ENCODE results near the gene PRLR.

PRLR gene

DNA sequence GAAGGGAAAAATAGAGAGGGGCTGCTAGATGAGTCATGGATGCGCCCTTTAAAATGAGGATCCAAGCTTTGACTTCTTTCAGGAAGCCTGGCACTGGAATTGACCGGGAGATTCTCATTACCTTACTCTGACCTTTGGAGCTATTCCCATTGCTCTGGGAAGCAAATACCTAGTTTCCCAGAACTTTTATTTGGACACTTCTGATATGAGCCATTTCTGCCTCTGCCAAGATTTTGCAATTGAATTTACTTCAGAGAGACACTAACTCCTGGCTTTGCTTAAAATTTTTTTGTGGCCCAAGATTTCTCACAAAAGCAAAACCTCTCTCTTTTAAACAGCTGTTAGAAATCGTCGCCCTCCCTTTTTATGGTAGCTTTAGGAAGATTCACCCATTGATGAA is 166.9 kb downstream of the PRLR start:
- Mint-ChIP-seq H3K36me3 (ENCODE audit: low read depth) (peaks cover 4% of the 10 kb centered on the region), H3K4me1 (peaks cover 22% of the 10 kb centered on the region), H3K27ac (peak overlapping the region in 1 of 3 experiments; percentile 3), H3K4me3 (no peak overlapping the region), H3K9me3 (no peaks in the 10 kb centered on the region), H3K27me3 (ENCODE audit: low read depth) (no peaks in the 10 kb centered on the region)
- TF ChIP-seq, protein P1, sequence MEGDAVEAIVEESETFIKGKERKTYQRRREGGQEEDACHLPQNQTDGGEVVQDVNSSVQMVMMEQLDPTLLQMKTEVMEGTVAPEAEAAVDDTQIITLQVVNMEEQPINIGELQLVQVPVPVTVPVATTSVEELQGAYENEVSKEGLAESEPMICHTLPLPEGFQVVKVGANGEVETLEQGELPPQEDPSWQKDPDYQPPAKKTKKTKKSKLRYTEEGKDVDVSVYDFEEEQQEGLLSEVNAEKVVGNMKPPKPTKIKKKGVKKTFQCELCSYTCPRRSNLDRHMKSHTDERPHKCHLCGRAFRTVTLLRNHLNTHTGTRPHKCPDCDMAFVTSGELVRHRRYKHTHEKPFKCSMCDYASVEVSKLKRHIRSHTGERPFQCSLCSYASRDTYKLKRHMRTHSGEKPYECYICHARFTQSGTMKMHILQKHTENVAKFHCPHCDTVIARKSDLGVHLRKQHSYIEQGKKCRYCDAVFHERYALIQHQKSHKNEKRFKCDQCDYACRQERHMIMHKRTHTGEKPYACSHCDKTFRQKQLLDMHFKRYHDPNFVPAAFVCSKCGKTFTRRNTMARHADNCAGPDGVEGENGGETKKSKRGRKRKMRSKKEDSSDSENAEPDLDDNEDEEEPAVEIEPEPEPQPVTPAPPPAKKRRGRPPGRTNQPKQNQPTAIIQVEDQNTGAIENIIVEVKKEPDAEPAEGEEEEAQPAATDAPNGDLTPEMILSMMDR (IDR thresholded peaks at IDR 0.05; ENCODE audit: unreplicated experiment in 3 of 3): no peak

DNA sequence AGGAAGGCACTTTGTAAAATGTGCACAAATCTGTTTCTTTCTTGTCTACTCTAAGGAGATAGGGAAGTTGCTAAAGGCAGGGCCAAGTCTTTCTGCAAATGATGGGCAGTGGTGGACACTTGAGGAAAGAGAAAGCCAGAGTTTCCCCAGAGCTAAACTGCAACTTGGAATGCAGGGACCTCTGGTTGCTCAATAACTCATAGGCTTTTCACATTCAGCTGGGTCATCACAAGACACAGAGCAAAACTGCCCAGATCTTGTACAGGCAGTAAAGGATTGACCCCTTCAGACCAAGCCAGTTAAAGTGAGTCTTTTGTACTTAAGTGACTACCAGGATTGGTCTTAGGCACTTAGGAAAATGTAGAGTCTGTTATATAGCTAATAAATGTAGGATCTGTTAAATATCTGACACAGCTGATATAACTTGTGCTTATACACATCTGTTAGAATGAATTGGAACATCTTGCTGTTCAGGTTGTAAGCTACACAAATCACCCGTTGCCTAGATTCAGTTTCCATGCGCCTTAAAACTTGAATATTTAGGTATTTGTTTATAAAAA is 169.0 kb downstream of the PRLR start:
- no peaks in the 10 kb centered on the region for H3K27me3 Mint-ChIP-seq (ENCODE audit: low read depth)
- H3K4me1 Mint-ChIP-seq: peaks cover 29% of the 10 kb centered on the region
- no peaks in the 10 kb centered on the region for H3K9me3 Mint-ChIP-seq
- TF ChIP-seq, protein P1 (IDR thresholded peaks at IDR 0.05; ENCODE audit: unreplicated experiment in 3 of 3): no peak
- H3K4me3 Mint-ChIP-seq: no peak overlapping the region
- peak overlapping the region in 1 of 3 experiments; percentile 67 for H3K27ac Mint-ChIP-seq
- H3K36me3 Mint-ChIP-seq (ENCODE audit: low read depth): no peaks in the 10 kb centered on the region

DNA sequence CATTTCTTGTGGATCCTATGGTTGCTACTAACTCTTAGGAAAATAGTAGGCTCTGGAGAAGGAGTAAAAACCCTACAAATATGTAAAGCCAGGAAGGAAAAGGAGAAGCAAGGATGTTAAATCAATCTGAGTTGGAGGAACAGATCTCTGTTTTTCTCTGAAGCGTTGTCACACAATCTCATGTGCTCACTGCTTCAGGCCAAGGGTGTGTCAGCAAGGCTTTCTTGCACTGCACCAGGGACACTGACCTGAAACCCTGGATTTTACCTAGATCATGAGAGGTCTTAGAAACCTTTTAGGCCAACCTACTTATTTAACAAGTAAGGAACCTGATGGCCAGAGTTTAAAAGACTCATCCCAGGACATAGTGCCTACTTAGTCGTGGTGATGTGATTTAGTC is 170.1 kb downstream of the PRLR start:
- no peaks in the 10 kb centered on the region for H3K9me3 Mint-ChIP-seq
- H3K4me1 Mint-ChIP-seq: peaks cover 29% of the 10 kb centered on the region
- H3K4me3 Mint-ChIP-seq: no peak overlapping the region
- peak overlapping the region in 1 of 3 experiments; percentile 45 for H3K27ac Mint-ChIP-seq
- no peaks in the 10 kb centered on the region for H3K36me3 Mint-ChIP-seq (ENCODE audit: low read depth)
- no peaks in the 10 kb centered on the region for H3K27me3 Mint-ChIP-seq (ENCODE audit: low read depth)
- TF ChIP-seq, protein P1 (IDR thresholded peaks at IDR 0.05; ENCODE audit: unreplicated experiment in 3 of 3): no peak

DNA sequence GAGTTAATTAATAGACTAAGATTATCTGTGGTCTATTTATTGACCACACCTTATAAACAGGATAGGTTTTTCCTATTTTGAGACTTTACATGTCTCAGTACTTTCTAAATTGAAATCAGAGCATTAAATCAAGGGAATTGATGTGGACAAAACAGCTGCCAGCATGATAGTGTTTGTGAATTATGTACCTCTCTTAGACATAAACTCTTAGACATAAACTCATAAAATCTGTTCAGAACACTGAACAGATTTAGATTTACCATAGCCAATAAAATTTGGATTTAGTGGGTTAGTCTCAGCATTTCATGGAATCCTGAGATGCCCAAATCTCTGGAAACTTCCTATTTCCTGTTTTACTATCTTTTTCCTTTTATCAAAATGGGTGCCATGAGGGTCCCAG is 171.0 kb downstream of the PRLR start:
- TF ChIP-seq, protein P1 (IDR thresholded peaks at IDR 0.05; ENCODE audit: unreplicated experiment in 3 of 3): no peak
- H3K36me3 Mint-ChIP-seq (ENCODE audit: low read depth): no peaks in the 10 kb centered on the region
- H3K4me1 Mint-ChIP-seq: peaks cover 24% of the 10 kb centered on the region
- H3K4me3 Mint-ChIP-seq: no peak overlapping the region
- no peaks in the 10 kb centered on the region for H3K27me3 Mint-ChIP-seq (ENCODE audit: low read depth)
- H3K9me3 Mint-ChIP-seq: no peaks in the 10 kb centered on the region
- peak overlapping the region in 1 of 3 experiments; percentile 42 for H3K27ac Mint-ChIP-seq

DNA sequence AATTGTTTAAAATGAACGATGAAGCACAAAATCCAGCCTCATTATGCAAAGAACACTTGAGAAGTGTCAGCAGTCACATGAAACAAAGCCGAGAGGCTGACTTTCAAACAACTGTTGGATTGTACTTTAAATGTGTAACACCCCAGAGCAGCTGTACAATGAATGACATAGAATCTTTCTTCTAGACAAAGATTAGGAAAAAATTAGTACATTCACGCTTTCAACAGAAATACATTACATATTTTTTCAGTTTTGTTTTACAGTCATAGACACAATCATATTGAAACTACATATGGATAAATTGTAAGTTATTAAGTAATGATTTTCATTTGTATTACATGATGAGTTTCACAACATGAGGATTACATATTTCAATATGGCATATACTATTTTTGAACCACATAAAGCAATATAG is 171.9 kb downstream of the PRLR start:
- Mint-ChIP-seq H3K27ac (peak overlapping the region; percentile 42 to 74 (median 63)), H3K36me3 (ENCODE audit: low read depth) (no peaks in the 10 kb centered on the region), H3K9me3 (no peaks in the 10 kb centered on the region), H3K4me3 (no peak overlapping the region), H3K4me1 (peaks cover 19% of the 10 kb centered on the region), H3K27me3 (ENCODE audit: low read depth) (no peaks in the 10 kb centered on the region)
- TF ChIP-seq, protein P1 (IDR thresholded peaks at IDR 0.05; ENCODE audit: unreplicated experiment in 3 of 3): no peak

DNA sequence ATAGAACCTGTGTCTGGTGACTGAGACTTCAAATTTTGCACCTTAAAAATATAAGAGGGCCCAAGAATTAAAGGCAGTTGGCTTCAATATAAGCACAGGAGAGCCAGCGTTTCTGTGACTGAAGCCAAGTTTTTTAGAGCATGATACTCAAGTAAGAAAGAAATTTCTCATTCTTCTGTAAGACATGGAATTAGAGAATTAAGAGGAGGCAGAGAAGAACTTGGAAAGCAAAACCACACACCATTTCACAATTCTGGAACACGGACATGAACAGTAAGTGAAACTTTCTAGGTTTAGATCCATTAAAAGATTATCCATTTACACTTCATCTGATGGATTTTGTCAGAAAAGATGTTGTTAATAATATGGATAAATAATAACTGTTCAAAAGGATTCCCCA is 173.6 kb downstream of the PRLR start:
- Mint-ChIP-seq H3K4me3 (no peak overlapping the region), H3K27ac (peak overlapping the region in 1 of 3 experiments; percentile 10), H3K27me3 (ENCODE audit: low read depth) (no peaks in the 10 kb centered on the region), H3K9me3 (no peaks in the 10 kb centered on the region), H3K4me1 (peaks cover 11% of the 10 kb centered on the region), H3K36me3 (ENCODE audit: low read depth) (no peaks in the 10 kb centered on the region)
- TF ChIP-seq, protein P1 (IDR thresholded peaks at IDR 0.05; ENCODE audit: unreplicated experiment in 3 of 3): no peak
